Naive B cell (primary cell): ENCODE results near the gene MAGEA4. TPM values are rescaled to one million over a fixed set of nuclear protein-coding genes. Genes with fewer than 3 reads are reported as not detected.
"Not testable (repeated sequence)": the region's sequence is repeated elsewhere in the genome, so short reads cannot be mapped to it uniquely, and the experiment has no call there.

Source experiments
- ATAC-seq, 2 donors: fragments of 150-1000 bp; cut with Tn5 transposase; 2 replicates each; pipeline ENCODE4 v1.10.0; 2021; ENCODE audit warnings: low read depth in 2 of 2, mild to moderate bottlenecking in 2 of 2, moderate library complexity in 2 of 2
- DNase-seq: peaks from one replicate; pipeline ENCODE4 v3.0.0; 2022
- H3K27ac Mint-ChIP-seq, 6 donors: one replicate each; pipeline ENCODE4 v1.8.0; 2020 to 2022; ENCODE audit warnings: mild to moderate bottlenecking in 6 of 6, mixed read lengths in 6 of 6, moderate library complexity in 5 of 6, inconsistent platforms in 2 of 6
- H3K27me3 Mint-ChIP-seq, 3 donors: one replicate each; pipeline ENCODE4 v1.8.0; 2021 to 2022; ENCODE audit warnings: mixed read lengths in 3 of 3, mild to moderate bottlenecking in 1 of 3
- H3K36me3 Mint-ChIP-seq, 2 donors: one replicate each; pipeline ENCODE4 v1.8.0; 2020 to 2022; ENCODE audit warnings: mixed read lengths in 2 of 2, inconsistent platforms in 1 of 2, mild to moderate bottlenecking in 1 of 2
- H3K4me1 Mint-ChIP-seq, 3 donors: one replicate each; pipeline ENCODE4 v1.8.0; 2020 to 2022; ENCODE audit warnings: mixed read lengths in 3 of 3, inconsistent platforms in 1 of 3, mild to moderate bottlenecking in 1 of 3, moderate library complexity in 1 of 3
- H3K4me3 Mint-ChIP-seq, 8 donors: one replicate each; pipeline ENCODE4 v1.8.0; 2020 to 2022; ENCODE audit warnings: mild to moderate bottlenecking in 8 of 8, mixed read lengths in 8 of 8, moderate library complexity in 8 of 8, inconsistent platforms in 2 of 8
- H3K9me3 Mint-ChIP-seq, 7 donors: one replicate each; pipeline ENCODE4 v1.8.0; 2020 to 2022; ENCODE audit warnings: mixed read lengths in 7 of 7, mild to moderate bottlenecking in 5 of 7, inconsistent platforms in 2 of 7, moderate library complexity in 1 of 7
- polyA plus RNA-seq, 6 donors: library from polyadenylated mRNA; unstranded; fragments of 300-500 nt; fragmentation: Illumina TruSeq; gene quantifications; one replicate each; pipeline ENCODE4 v1.2.3, GENCODE V29; 2021; ENCODE audit warnings: low read depth in 6 of 6

MAGEA4 gene
- polyA plus RNA-seq, 6 donors from 2014 or later = not detected

DNA sequence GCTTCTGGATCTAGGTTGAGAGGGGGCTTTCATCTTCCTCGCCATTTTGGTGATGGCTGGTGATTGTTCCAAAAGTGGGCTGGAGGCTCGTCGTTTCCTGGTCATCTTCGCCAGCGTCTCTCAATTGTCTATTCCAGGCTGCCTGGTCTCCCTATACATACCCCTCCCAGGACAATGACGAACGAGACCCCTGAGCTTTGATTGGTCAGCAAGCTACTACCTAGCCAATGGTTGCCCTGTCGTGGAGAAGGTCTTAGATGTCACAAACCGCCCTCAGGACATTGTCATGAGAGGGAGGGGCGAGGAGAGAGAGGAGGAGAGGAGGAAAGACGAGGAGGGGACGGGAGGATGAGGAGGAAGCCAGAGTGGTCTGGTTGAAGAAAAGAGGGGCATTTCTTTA lies 7.7 kb upstream of the MAGEA4 start:
- no peaks in the 10 kb centered on the region for H3K36me3 Mint-ChIP-seq
- no peak for ATAC-seq

DNA sequence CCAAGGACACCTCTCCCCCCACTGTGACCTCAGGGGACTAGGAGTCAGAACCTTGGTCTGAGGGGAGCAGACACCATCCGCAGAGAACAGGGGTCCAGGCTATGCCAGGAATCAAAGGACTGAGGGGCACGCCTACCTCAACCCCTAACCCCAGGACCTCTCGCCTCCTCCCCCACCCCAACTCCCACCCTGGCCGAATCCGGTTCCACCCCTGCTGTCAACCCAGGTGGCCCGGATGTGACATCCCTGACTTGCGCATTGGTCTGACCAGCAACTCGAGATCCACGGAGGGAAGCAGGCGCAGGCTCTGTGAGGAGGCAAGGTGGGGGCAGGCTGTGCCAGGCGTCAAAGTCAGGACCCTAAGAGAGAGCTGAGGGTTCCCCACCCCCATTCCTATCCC lies 468 bp upstream of the MAGEA4 start:
- Mint-ChIP-seq H3K4me3 (no peak overlapping the region), H3K27ac (no peak overlapping the region), H3K9me3 (peaks cover 0 to 2% (median 0%) of the 10 kb centered on the region in 7 donors), H3K36me3 (no peaks in the 10 kb centered on the region), H3K27me3 (no peaks in the 10 kb centered on the region), H3K4me1 (no peaks in the 10 kb centered on the region)
- ATAC-seq (no peak), DNase-seq (no peak)

More for the DNA sequence above, 7.7 kb upstream of the MAGEA4 start:
- DNase-seq = no peak
- Mint-ChIP-seq H3K9me3 (peaks cover 0 to 5% (median 0%) of the 10 kb centered on the region in 7 donors), H3K4me1 (no peaks in the 10 kb centered on the region), H3K27ac (no peak overlapping the region), H3K27me3 (no peaks in the 10 kb centered on the region), H3K4me3 (no peak overlapping the region)

DNA sequence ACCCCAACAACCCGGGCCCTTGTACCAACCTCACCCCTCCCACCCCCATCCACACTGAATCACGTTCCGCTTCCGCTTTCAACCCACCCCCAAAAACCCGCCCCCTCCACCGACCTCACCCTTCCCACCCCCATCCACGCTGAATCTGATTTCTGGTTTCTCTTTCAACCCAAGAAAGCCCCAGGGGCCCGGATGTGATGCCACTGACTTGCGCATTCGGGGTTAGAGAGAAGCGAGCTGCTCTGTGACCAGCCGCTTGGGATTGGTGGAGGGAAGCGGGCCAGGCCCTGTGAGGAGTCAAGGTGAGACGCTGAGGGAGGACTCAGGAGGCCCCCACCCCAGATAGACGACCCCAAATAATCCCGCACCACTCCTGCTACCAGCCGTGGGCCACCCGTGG lies 6.0 kb downstream of the MAGEA4 start:
- not testable (repeated sequence) for H3K36me3 Mint-ChIP-seq, H3K4me1 Mint-ChIP-seq, DNase-seq, H3K9me3 Mint-ChIP-seq, H3K4me3 Mint-ChIP-seq, ATAC-seq, H3K27me3 Mint-ChIP-seq, H3K27ac Mint-ChIP-seq

DNA sequence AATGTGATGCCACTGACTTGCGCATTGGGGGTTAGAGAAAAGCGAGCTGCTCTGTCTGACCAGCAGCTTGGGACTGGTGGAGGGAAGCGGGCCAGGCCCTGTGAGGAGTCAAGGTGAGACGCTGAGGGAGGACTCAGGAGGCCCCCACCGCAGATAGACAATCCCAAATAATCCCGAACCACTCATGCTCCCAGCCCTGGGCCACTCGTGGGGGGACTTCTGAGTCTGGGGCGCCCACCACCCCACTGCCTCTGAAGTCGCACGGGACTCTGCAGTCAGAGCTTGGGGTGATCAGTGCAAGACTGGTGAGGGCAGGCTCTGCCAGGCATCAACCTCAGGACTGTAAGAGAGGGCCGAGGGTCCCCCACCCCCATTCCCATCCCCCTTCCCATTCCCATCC lies 6.9 kb downstream of the MAGEA4 start:
- no peak overlapping the region for H3K27ac Mint-ChIP-seq
- H3K9me3 Mint-ChIP-seq = peaks cover 0 to 5% (median 0%) of the 10 kb centered on the region in 7 donors
- ATAC-seq = no peak
- no peaks in the 10 kb centered on the region for H3K27me3 Mint-ChIP-seq
- H3K36me3 Mint-ChIP-seq = no peaks in the 10 kb centered on the region
- DNase-seq = no peak
- H3K4me3 Mint-ChIP-seq = no peak overlapping the region
- no peaks in the 10 kb centered on the region for H3K4me1 Mint-ChIP-seq

DNA sequence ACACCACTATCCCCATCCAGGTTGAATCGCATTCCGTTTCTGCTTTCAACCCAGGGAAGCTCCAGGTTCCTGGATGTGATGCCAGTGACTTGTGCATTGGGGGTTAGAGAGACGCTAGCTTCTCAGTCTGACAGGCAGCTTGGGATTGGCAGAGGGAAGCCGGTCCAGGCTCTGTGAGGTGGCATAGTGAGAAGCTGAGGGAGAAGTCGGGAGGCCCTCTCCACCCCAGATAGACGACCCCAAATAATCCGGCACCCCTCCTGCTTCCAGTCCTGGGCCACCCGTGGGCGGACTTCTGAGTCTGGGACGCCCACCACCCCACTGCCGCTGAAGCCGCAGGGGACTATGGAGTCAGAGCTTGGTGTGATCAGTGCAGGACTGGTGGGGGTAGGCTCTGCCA lies 7.4 kb downstream of the MAGEA4 start:
- Mint-ChIP-seq H3K4me1 (no peaks in the 10 kb centered on the region), H3K27ac (no peak overlapping the region), H3K4me3 (no peak overlapping the region), H3K27me3 (no peaks in the 10 kb centered on the region), H3K36me3 (no peaks in the 10 kb centered on the region), H3K9me3 (peaks cover 0 to 5% (median 0%) of the 10 kb centered on the region in 7 donors)
- DNase-seq = no peak
- no peak for ATAC-seq

DNA sequence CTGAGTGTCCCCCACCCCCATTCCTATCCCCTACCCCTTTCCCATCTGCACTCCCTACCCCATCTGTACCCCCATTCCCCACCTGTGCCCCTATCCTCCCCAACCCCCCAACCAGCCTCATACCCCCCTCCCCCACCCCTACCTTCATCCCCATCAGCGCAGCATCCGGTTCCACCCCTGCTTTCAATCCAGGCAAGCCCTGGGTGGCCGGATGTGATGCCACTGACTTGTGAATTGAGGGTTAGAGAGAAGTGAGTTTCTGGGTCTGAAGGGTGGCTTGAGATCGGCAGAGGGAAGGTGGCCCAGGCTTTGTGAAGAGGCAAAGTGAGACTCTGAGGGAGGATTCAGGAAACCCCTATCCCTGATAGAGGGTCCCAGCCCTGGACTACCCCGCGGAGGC lies 7.8 kb downstream of the MAGEA4 start:
- peaks cover 0 to 5% (median 0%) of the 10 kb centered on the region in 7 donors for H3K9me3 Mint-ChIP-seq
- H3K4me1 Mint-ChIP-seq = no peaks in the 10 kb centered on the region
- H3K27me3 Mint-ChIP-seq = no peaks in the 10 kb centered on the region
- no peak for ATAC-seq
- H3K36me3 Mint-ChIP-seq = no peaks in the 10 kb centered on the region
- H3K27ac Mint-ChIP-seq = no peak overlapping the region
- DNase-seq = no peak
- no peak overlapping the region for H3K4me3 Mint-ChIP-seq

DNA sequence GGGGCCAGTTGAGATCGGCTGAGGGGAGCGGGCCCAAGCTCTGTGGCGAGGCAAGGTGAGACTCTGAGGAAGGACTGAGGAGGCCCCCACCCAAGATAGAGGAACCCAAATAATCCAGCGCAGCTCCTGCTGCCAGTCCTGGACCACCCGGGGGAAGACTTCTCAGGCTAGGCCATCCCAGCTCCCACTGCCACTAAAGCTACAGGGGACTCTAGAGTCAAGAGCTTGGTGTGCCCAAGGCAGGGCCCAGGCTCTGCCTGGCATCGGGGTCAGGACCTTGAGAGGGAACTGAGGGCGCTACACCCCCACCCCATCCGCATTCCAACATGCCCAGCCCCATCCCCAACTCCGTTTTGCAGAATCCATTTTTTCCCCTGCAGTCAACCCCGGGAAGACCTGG lies 8.6 kb downstream of the MAGEA4 start:
- no peak overlapping the region for H3K4me3 Mint-ChIP-seq
- H3K27ac Mint-ChIP-seq = no peak overlapping the region
- no peaks in the 10 kb centered on the region for H3K27me3 Mint-ChIP-seq
- no peaks in the 10 kb centered on the region for H3K4me1 Mint-ChIP-seq
- H3K9me3 Mint-ChIP-seq = peaks cover 0 to 5% (median 0%) of the 10 kb centered on the region in 7 donors
- ATAC-seq (no peak), DNase-seq (no peak)
- no peaks in the 10 kb centered on the region for H3K36me3 Mint-ChIP-seq

DNA sequence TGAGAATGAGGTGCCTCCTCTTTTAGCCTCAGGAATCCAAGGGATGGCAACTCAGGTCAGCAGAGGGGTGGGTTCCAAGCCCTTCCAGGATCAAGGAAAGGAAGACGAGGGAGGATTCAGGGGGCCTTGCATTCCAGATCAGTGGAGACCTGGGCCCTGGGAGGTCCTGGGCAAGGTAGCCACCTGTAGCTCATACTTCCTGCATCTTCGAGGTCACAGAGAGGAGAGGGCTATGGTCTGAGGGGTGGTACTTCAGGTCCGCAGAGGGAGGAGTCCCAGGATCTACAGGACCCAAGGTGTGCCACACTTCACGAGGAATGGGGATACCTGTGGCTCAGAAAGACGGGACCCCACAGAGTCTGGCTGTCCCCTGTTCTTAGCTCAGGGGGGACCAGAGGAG lies 9.2 kb downstream of the MAGEA4 start:
- no peak overlapping the region for H3K27ac Mint-ChIP-seq
- no peaks in the 10 kb centered on the region for H3K36me3 Mint-ChIP-seq
- no peak for ATAC-seq
- no peak overlapping the region for H3K4me3 Mint-ChIP-seq
- no peak for DNase-seq
- H3K4me1 Mint-ChIP-seq = no peaks in the 10 kb centered on the region
- peaks cover 0 to 5% (median 0%) of the 10 kb centered on the region in 7 donors for H3K9me3 Mint-ChIP-seq
- H3K27me3 Mint-ChIP-seq = no peaks in the 10 kb centered on the region

DNA sequence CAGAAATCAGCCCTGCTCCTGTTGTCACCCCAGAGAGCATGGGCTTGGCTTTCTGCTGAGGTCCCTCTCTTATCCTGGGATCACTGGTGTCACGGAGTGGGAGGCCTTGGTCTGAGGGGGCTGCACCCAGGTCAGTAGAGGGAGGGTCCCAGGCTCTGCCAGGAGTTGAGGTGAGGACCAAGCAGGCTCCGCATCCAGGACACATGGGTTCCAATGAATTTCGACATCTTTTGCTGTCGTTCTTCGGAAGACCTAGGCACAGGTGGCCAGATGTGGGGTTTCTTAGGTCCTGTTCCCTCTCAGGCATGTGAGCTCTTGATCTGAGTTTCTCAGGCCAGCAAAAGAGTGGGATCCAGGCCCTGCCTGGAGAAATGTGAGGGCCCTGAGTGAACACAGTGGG lies 10.0 kb downstream of the MAGEA4 start:
- Mint-ChIP-seq H3K9me3 (peaks cover 0 to 5% (median 1%) of the 10 kb centered on the region in 7 donors), H3K4me3 (no peak overlapping the region), H3K27me3 (no peaks in the 10 kb centered on the region), H3K36me3 (no peaks in the 10 kb centered on the region), H3K4me1 (no peaks in the 10 kb centered on the region), H3K27ac (no peak overlapping the region)
- ATAC-seq = no peak
- no peak for DNase-seq

DNA sequence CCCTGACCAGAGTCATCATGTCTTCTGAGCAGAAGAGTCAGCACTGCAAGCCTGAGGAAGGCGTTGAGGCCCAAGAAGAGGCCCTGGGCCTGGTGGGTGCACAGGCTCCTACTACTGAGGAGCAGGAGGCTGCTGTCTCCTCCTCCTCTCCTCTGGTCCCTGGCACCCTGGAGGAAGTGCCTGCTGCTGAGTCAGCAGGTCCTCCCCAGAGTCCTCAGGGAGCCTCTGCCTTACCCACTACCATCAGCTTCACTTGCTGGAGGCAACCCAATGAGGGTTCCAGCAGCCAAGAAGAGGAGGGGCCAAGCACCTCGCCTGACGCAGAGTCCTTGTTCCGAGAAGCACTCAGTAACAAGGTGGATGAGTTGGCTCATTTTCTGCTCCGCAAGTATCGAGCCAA lies 11.0 kb downstream of the MAGEA4 start:
- Mint-ChIP-seq H3K36me3 (no peaks in the 10 kb centered on the region), H3K4me1 (no peaks in the 10 kb centered on the region), H3K4me3 (no peak overlapping the region), H3K9me3 (peaks cover 0 to 5% (median 1%) of the 10 kb centered on the region in 7 donors), H3K27me3 (no peaks in the 10 kb centered on the region), H3K27ac (no peak overlapping the region)
- DNase-seq (no peak), ATAC-seq (no peak)

DNA sequence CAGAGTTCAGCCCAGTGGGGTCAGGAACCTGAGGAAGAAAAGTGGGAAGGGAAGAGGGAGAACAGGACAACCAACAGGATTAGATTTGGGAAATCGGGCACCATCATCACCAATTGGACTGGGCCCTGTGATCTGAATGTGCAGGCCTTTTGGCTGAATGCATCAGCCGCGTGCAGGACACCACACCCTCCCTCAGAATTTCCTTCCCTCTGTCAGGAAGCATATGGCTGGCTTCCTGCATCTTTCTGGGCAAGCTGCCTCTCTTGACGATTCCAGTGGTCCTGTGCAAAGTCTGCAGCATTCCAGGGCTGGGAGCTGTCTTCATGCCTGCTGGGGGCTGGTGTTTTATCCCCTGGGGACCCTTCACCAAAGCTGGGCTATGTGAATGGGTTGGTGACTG lies 16.4 kb downstream of the MAGEA4 start:
- Mint-ChIP-seq H3K4me3 (no peak overlapping the region), H3K9me3 (peaks cover 0 to 5% (median 0%) of the 10 kb centered on the region in 7 donors), H3K27me3 (no peaks in the 10 kb centered on the region), H3K27ac (no peak overlapping the region), H3K4me1 (no peaks in the 10 kb centered on the region), H3K36me3 (no peaks in the 10 kb centered on the region)
- DNase-seq (no peak), ATAC-seq (no peak)

DNA sequence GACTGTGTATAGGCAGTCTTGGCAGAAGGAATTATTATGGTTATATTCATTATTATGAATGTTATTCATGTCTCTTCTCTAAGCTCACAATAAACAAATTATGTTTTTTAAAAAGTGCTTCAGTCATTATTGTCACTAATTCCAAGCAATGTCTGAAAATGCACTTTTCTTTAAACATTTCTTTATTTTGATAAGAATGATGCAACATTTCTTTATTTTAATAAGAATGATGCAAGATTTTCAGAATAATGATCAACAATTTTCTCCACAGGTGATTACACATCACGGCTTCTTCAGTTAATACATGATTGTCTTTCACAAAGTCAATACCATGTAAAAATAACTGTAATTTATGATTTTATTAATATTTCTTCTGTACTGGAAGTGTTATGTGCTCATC lies 22.7 kb downstream of the MAGEA4 start:
- ATAC-seq = no peak
- no peak overlapping the region for H3K4me3 Mint-ChIP-seq
- H3K4me1 Mint-ChIP-seq = no peaks in the 10 kb centered on the region
- no peak overlapping the region for H3K27ac Mint-ChIP-seq
- no peaks in the 10 kb centered on the region for H3K36me3 Mint-ChIP-seq
- no peak for DNase-seq
- H3K9me3 Mint-ChIP-seq = no peaks in the 10 kb centered on the region
- H3K27me3 Mint-ChIP-seq = no peaks in the 10 kb centered on the region

DNA sequence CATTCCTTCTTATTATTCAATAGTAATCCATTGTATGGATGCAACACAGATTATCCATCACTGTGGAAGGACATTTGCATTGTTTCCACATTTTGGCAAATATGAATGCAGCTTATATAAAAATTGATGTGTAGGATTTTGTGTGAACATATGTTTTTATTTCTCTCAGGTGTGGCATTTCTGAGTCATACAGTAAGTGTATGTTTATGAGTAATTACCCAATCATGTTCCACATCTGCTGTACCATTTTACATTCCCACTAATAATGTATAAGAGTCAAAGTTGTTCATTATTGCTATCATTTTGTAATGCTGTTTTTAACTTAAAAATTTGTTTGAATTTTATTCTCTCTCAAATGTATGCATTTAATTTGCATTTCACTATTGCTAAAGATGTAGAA lies 25.5 kb downstream of the MAGEA4 start:
- Mint-ChIP-seq H3K4me1 (no peaks in the 10 kb centered on the region), H3K9me3 (peaks cover 0 to 4% (median 0%) of the 10 kb centered on the region in 7 donors), H3K36me3 (no peaks in the 10 kb centered on the region), H3K27me3 (no peaks in the 10 kb centered on the region), H3K4me3 (no peak overlapping the region), H3K27ac (no peak overlapping the region)
- DNase-seq = no peak
- ATAC-seq = no peak

DNA sequence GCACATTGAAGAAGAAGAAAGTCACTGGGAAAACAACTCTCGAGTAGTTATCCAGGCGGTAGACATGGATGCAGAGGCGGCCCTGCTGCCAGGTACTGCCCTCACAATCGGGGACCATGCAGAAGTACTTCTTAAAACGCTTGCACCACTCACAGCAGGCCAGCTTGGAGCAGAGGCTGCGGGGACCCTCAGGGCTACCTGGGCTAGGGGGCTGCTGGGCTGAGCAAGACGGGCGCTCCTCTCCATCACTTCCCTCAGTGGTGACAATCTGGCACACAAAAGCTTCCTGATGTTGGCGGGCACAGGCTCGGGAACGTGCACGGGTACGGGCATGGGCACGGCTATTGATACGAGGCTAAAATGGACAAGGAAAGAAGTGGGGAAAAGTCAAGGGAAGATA lies 42.0 kb downstream of the MAGEA4 start:
- Mint-ChIP-seq H3K27ac (no peak overlapping the region), H3K27me3 (no peaks in the 10 kb centered on the region), H3K4me3 (no peak overlapping the region), H3K9me3 (peaks cover 0 to 12% (median 4%) of the 10 kb centered on the region in 7 donors), H3K4me1 (no peaks in the 10 kb centered on the region), H3K36me3 (no peaks in the 10 kb centered on the region)
- DNase-seq = no peak
- no peak for ATAC-seq

DNA sequence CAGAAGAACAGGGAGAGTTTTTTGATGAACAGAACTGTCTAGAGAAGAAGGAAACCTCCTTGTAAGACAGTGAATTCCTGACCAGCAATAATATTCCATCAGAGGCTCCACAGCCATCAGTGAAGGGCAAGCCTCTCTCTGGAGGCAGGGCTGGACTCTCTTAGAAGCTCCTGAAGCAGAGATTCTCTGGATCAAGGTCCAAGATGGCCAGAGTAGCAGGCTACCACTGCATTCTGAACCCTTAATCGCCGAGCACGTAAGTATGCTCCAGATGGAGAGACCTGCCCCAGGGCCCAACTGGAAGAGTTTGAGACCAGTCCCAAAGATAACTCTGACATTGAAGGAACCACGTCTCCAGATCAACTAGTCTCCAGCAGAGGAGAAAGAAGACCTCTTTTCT lies 45.4 kb downstream of the MAGEA4 start:
- no peak overlapping the region for H3K27ac Mint-ChIP-seq
- DNase-seq = no peak
- ATAC-seq = no peak
- H3K36me3 Mint-ChIP-seq = no peaks in the 10 kb centered on the region
- no peak overlapping the region for H3K4me3 Mint-ChIP-seq
- H3K27me3 Mint-ChIP-seq = no peaks in the 10 kb centered on the region
- H3K9me3 Mint-ChIP-seq = peaks cover 0 to 26% (median 6%) of the 10 kb centered on the region in 7 donors
- no peaks in the 10 kb centered on the region for H3K4me1 Mint-ChIP-seq
